Neural cell (in vitro differentiated cells): ENCODE measurements around the gene CTXND1. TPM values are rescaled to one million over a fixed set of nuclear protein-coding genes. Genes with fewer than 3 reads are reported as not detected.

Experiments used
- H2AFZ ChIP-seq: fragments of 200-600, 300-800 bp; sonication (generic), shearing (Covaris generic); 2 replicates; pipeline ENCODE4 v1.6.0; 2014; ENCODE audit warnings: low read depth, mild to moderate bottlenecking, antibody characterized with exemption, low read length, moderate library complexity
- H3F3A ChIP-seq: fragments of 200-600 bp; shearing (Covaris generic); 2 replicates; pipeline ENCODE4 v1.6.1; 2016; ENCODE audit warnings: mild to moderate bottlenecking, moderate library complexity, mixed read lengths, antibody characterized with exemption, low read length; ENCODE audit not compliant: insufficient read depth, poor library complexity, severe bottlenecking
- H3K27ac ChIP-seq: fragments of 200-600, 300-800 bp; sonication (generic), shearing (Covaris generic); 2 replicates; pipeline ENCODE4 v1.5.1; 2014; ENCODE audit warnings: mild to moderate bottlenecking, low read length, moderate library complexity
- H3K27me3 ChIP-seq: fragments of 300-800, 200-600 bp; sonication (generic), shearing (Covaris generic); 2 replicates; pipeline ENCODE4 v1.6.0; 2014; ENCODE audit warnings: mild to moderate bottlenecking, low read depth, low read length, moderate library complexity; ENCODE audit not compliant: insufficient read depth
- H3K36me3 ChIP-seq: fragments of 300-800, 200-600 bp; sonication (generic), shearing (Covaris generic); 2 replicates; pipeline ENCODE4 v1.5.1; 2014; ENCODE audit warnings: mild to moderate bottlenecking, antibody characterized with exemption, low read length, moderate library complexity; ENCODE audit not compliant: insufficient read depth
- H3K4me2 ChIP-seq: fragments of 300-800, 200-600 bp; sonication (generic), shearing (Covaris generic); 2 replicates; pipeline ENCODE4 v1.6.0; 2014; ENCODE audit warnings: mild to moderate bottlenecking, low read length
- H3K4me3 ChIP-seq: fragments of 300-800, 200-600 bp; sonication (generic), shearing (Covaris generic); 2 replicates; pipeline ENCODE4 v1.5.1; 2014; ENCODE audit warnings: mild to moderate bottlenecking, low read length, moderate library complexity
- H3K79me2 ChIP-seq: fragments of 200-600 bp; shearing (Covaris generic); replicated peaks from 2 replicates; pipeline ENCODE4 v1.6.0; 2014; ENCODE audit warnings: mild to moderate bottlenecking, low read length, moderate library complexity; ENCODE audit not compliant: insufficient read depth
- H3K9ac ChIP-seq: fragments of 300-800, 200-600 bp; sonication (generic), shearing (Covaris generic); 2 replicates; pipeline ENCODE4 v1.6.1; 2016; ENCODE audit warnings: mild to moderate bottlenecking, low read length, mixed read lengths
- H3K9me2 ChIP-seq: fragments of 200-600 bp; shearing (Covaris generic); 2 replicates; pipeline ENCODE4 v1.6.1; 2016; ENCODE audit warnings: mild to moderate bottlenecking, low read length, mixed read lengths; ENCODE audit not compliant: insufficient read depth
- H3K9me3 ChIP-seq: fragments of 200-600, 300-800 bp; sonication (generic), shearing (Covaris generic); 2 replicates; pipeline ENCODE4 v1.6.1; 2016; ENCODE audit warnings: mild to moderate bottlenecking, mixed run types, low read length, moderate library complexity, mixed read lengths
- H4K20me1 ChIP-seq: fragments of 200-600 bp; shearing (Covaris generic); 2 replicates; pipeline ENCODE4 v1.6.1; 2016; ENCODE audit warnings: mild to moderate bottlenecking, mixed run types; ENCODE audit not compliant: insufficient read depth
- CTCF ChIP-seq: fragments of 450-650 bp; IDR thresholded peaks from 2 replicates; pipeline ENCODE4 v1.5.1; 2014; ENCODE audit warnings: antibody characterized with exemption, mild to moderate bottlenecking, moderate library complexity; ENCODE audit not compliant: poor library complexity, severe bottlenecking
- EP300 ChIP-seq: fragments of 450-650 bp; conservative IDR thresholded peaks from 2 replicates; pipeline ENCODE4 v1.6.1; 2014; ENCODE audit warnings: antibody characterized with exemption, mild to moderate bottlenecking, moderate library complexity; ENCODE audit not compliant: poor library complexity, severe bottlenecking
- EZH2 ChIP-seq: fragments of 200-600, 300-800 bp; shearing (Covaris generic), sonication (generic); IDR thresholded peaks from 2 replicates; pipeline ENCODE4 v1.6.1; 2014; ENCODE audit warnings: antibody characterized with exemption, low read length, borderline replicate concordance, mild to moderate bottlenecking; ENCODE audit not compliant: insufficient read depth, poor library complexity, severe bottlenecking
- MXI1 ChIP-seq: fragments of 450-650 bp; conservative IDR thresholded peaks from 2 replicates; pipeline ENCODE4 v1.6.1; 2014; ENCODE audit warnings: antibody characterized with exemption, mild to moderate bottlenecking; ENCODE audit not compliant: poor library complexity, severe bottlenecking
- POLR2AphosphoS5 ChIP-seq: IDR thresholded peaks from 2 replicates; pipeline ENCODE4 v1.6.1; 2012
- RAD21 ChIP-seq: fragments of 450-650 bp; conservative IDR thresholded peaks from 2 replicates; pipeline ENCODE4 v1.6.1; 2014; ENCODE audit warnings: antibody characterized with exemption, mild to moderate bottlenecking, moderate library complexity
- REST ChIP-seq: IDR thresholded peaks from 2 replicates; pipeline ENCODE4 v1.6.1; 2012; ENCODE audit warnings: borderline replicate concordance
- SMC3 ChIP-seq: fragments of 450-650 bp; conservative IDR thresholded peaks from 2 replicates; pipeline ENCODE4 v1.6.1; 2014; ENCODE audit warnings: antibody characterized with exemption, mild to moderate bottlenecking, moderate library complexity; ENCODE audit not compliant: poor library complexity
- TAF1 ChIP-seq: IDR thresholded peaks from 2 replicates; pipeline ENCODE4 v1.6.1; 2012; ENCODE audit warnings: low read depth
- polyA plus RNA-seq: library from polyadenylated mRNA; depleted of rRNA; stranded (reverse); fragments of >200 nt; gene quantifications from 2 replicates; pipeline ENCODE4 v1.2.3, GENCODE V29; 2014

CTXND1 gene
- polyA plus RNA-seq, 1 donor from 2014 or later = not detected

GRCh38 chr15:80183886-80184285, 68.1 kb downstream of the CTXND1 start:
- no peaks in the 10 kb centered on the region for H3K9me3 ChIP-seq
- no peak overlapping the region for H2AFZ ChIP-seq
- no peak overlapping the region for H3K4me2 ChIP-seq
- no peaks in the 10 kb centered on the region for H3K27me3 ChIP-seq
- no peak overlapping the region for H3K4me3 ChIP-seq
- H4K20me1 ChIP-seq = no peaks in the 10 kb centered on the region
- TF ChIP-seq CTCF (no peak), EZH2 (no peak), SMC3 (peak; percentile 44), REST (no peak), RAD21 (peak; percentile 35)
- no peak overlapping the region for H3K9ac ChIP-seq
- no peaks in the 10 kb centered on the region for H3K36me3 ChIP-seq
- no peaks in the 10 kb centered on the region for H3F3A ChIP-seq
- H3K9me2 ChIP-seq = no peaks in the 10 kb centered on the region
- H3K79me2 ChIP-seq = no peaks in the 10 kb centered on the region
- no peak overlapping the region for H3K27ac ChIP-seq

DNA sequence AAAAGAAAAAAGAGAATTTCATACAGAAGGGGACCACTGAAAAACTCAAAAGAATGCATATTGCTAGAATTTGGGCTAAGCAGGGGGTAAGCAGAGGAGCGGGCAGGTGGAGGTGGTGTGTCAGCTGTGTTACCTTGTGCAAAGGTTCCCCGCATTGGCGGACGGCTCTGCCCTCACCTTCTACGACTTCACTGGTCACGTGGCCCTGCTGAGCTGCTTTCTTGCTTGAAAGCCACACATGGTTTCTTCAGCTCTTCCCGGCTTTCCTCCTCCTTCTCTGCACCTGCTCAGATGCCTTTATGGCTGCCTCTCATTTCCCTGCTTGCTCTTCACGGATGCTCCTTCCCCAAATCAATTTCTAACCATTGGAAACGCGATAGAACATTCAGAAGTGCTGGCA, 68.7 kb downstream of the CTXND1 start:
- H3K9ac ChIP-seq = no peak overlapping the region
- H3K27me3 ChIP-seq = no peaks in the 10 kb centered on the region
- H3K4me3 ChIP-seq = no peak overlapping the region
- no peak overlapping the region for H3K27ac ChIP-seq
- no peaks in the 10 kb centered on the region for H3K9me3 ChIP-seq
- H3K4me2 ChIP-seq = no peak overlapping the region
- H3K79me2 ChIP-seq = no peaks in the 10 kb centered on the region
- no peaks in the 10 kb centered on the region for H3K9me2 ChIP-seq
- no peaks in the 10 kb centered on the region for H4K20me1 ChIP-seq
- no peaks in the 10 kb centered on the region for H3F3A ChIP-seq
- TF ChIP-seq SMC3 (no peak), POLR2AphosphoS5 (no peak)
- H2AFZ ChIP-seq = no peak overlapping the region
- H3K36me3 ChIP-seq = no peaks in the 10 kb centered on the region

GRCh38 chr15:80182611-80183261, 69.3 kb downstream of the CTXND1 start:
- Histone ChIP-seq H3K27ac (no peak overlapping the region), H3F3A (no peaks in the 10 kb centered on the region), H3K79me2 (no peaks in the 10 kb centered on the region), H3K9me2 (no peaks in the 10 kb centered on the region), H3K27me3 (no peaks in the 10 kb centered on the region), H3K36me3 (no peaks in the 10 kb centered on the region), H3K9me3 (no peaks in the 10 kb centered on the region), H3K4me3 (no peak overlapping the region), H3K4me2 (no peak overlapping the region), H2AFZ (no peak overlapping the region), H4K20me1 (no peaks in the 10 kb centered on the region), H3K9ac (no peak overlapping the region)
- TF ChIP-seq TAF1 (no peak), REST (no peak), SMC3 (no peak), EZH2 (no peak), POLR2AphosphoS5 (no peak), MXI1 (no peak), CTCF (no peak), EP300 (no peak), RAD21 (no peak)
